GM12801 (cell line): ENCODE results near the gene PTDSS2.

Experiments
- TF ChIP-seq, protein P1 (sequence below): IDR thresholded peaks from one replicate; pipeline ENCODE4 v1.5.1; 2011; ENCODE audit warnings: control low read depth; ENCODE audit not compliant: insufficient read length; ENCODE audit errors: extremely low read depth

Gene PTDSS2

GRCh38 chr11:433641-434040, 16.4 kb upstream of the PTDSS2 start:
- TF ChIP-seq, protein P1, sequence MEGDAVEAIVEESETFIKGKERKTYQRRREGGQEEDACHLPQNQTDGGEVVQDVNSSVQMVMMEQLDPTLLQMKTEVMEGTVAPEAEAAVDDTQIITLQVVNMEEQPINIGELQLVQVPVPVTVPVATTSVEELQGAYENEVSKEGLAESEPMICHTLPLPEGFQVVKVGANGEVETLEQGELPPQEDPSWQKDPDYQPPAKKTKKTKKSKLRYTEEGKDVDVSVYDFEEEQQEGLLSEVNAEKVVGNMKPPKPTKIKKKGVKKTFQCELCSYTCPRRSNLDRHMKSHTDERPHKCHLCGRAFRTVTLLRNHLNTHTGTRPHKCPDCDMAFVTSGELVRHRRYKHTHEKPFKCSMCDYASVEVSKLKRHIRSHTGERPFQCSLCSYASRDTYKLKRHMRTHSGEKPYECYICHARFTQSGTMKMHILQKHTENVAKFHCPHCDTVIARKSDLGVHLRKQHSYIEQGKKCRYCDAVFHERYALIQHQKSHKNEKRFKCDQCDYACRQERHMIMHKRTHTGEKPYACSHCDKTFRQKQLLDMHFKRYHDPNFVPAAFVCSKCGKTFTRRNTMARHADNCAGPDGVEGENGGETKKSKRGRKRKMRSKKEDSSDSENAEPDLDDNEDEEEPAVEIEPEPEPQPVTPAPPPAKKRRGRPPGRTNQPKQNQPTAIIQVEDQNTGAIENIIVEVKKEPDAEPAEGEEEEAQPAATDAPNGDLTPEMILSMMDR: no peak

DNA sequence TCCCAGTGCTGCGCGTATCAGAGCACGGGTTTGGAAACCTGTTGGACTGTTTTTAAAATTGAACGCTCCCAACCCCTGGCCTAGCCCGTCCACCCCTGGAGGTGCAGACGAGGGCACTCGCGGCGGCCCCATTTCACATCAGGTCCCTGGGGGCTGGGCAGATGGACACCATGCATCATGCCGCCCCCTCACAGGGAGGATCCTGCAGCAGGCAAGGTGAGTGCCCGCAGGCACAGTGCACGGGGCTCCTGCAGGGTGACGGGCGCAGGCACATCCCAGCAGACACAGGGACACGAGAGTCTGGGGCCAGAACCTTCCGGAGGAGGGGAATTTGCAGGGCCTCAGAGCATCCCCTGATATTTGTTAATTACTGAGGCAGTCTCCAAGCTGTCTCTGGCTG, 15.6 kb upstream of the PTDSS2 start:
- TF ChIP-seq, protein P1: no peak

DNA sequence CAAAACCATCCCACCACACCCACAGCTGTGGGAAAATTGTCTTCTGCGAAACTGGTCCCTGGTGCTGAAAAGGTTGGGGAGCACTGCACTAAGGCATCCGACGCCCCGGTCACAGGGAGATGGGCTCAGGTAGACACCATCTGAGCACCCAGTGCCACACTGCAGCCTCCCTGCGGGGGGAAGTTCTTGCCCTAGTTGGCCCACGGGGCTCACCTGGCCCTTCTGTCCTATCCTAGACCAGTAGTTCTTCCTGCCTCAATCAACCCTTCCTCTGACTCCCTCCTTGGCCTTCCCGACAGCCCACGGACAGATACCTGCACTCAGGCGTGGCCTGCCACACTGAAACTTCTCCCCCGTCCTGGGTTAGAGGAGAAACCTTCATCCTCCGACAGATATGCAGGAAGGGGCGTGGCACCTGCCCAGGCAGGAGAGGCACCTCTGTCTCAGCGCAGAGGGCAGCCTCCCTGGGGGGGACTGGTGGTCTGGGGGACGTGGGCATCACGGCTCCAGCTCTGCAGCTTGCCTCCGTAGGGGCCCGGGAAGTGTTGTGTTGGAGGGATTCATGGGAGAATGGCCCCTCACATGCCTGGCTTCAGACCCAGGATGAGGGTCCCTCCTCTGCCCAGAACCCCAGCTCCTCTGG, 12.7 kb upstream of the PTDSS2 start:
- TF ChIP-seq, protein P1: no peak

DNA sequence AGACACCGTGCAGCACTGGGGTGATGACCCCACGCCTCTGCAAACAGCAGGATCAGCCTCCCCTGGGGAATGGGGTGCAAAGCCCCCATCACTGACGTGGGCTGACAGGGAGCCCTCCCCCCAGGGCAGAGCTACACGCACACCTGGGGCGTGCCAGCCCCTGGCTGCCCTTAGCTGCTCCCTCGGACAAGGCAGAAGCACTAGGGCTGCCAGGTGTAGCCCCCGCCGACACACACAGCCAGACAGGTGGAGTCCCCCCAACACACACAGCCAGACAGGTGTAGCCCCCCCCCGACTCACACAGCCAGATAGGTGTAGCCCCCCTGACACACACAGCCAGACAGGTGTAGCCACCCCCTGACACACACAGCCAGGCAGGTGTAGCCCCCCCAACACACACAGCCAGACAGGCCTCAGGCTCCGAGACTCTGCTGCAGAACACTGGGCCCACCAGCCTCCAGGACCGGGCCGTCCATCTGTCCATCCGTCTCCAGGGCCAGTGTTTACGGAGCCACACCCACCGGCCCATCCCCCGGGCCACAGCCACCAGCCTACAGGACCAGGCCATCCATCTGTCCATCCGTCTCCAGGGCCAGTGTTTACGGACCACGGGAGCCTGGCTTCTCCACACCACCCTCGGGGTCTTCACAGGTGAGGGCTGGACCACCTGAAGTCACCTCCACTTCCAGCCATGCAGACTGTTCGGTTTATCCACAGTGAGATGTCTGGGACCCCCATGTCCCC, 11.8 kb upstream of the PTDSS2 start:
- TF ChIP-seq, protein P1: no peak

DNA sequence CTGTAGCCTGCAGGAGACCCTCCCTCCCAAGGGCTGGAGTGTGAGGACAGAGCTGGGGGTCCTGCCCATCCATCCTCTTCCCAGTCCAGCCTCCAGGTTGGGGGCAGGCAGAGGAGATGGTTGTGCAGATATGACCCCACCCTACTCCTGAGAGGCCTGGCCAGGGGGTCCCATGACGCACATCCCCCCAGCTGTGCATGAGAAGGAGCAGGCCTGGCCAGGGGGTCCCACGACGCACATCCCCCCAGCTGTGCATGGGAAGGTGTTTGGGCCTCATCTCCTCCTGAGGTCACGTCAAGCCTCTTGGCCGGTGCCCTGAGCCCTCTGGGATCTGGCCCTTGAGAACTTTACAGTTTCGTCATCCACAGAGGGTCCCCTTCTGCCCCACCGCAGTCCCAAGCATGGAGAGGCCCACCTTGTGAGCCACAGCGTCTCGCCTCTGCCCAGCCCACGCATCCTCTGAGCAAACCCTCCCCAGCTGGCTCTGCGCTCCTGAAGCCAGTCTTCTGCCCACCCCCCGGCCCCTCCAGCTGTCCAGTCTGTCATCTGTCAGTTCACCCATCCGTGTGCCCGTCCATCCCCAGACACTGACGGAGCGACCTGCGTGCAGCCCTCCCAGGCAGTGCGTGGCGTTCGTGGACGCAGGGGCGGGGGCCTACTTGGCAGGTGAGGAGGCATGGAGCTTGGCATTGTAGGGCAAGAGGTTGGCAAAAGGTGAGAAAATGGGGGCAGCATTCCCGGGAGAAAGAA, 10.6 kb upstream of the PTDSS2 start:
- TF ChIP-seq, protein P1: no peak

DNA sequence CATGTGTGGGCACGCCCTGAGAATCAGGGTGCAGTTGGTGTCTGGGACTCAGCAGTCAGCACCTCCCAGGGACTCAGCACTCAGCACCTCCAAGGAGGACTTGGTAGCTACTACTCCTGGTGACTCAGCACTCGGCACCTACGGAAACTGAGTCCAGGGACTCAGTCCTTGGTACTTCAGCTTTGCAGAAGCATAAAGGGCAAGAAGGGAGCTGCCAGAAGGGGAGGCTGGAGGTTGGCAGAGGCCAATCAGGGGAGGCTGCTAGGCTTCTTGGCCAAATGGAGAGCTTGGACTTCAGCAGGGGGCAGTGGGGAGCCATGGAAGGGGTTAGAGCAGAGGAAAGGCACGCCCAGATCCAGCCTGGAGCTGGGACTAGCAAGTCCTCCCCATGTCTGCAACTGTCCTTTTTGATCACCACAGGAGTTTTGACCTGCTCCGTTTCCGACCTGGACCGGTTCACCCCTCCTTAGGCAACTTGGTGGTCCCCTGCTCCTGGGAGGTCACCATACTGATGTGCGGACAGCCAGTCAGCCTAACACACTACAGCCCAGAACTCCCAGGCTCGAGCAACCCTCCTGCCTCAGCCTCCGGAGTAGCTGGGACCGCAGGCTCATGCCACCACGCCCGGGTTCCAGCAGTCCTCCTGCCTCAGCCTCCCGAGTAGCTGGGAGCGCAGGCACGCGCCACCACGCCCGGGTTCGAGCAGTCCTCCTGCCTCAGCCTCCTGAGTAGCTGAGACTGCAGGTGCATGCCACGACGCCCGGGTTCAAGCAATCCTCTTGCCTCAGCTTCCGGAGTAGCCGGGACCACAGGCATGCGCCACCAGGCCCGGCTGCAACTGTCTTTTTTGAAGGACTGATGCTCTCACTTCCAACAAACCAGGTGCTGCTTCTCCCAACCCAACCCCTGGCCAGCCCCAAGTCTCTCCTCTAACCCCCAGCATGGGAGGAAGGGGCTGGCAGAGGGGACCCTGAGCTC, 9.7 kb upstream of the PTDSS2 start:
- TF ChIP-seq, protein P1: no peak

DNA sequence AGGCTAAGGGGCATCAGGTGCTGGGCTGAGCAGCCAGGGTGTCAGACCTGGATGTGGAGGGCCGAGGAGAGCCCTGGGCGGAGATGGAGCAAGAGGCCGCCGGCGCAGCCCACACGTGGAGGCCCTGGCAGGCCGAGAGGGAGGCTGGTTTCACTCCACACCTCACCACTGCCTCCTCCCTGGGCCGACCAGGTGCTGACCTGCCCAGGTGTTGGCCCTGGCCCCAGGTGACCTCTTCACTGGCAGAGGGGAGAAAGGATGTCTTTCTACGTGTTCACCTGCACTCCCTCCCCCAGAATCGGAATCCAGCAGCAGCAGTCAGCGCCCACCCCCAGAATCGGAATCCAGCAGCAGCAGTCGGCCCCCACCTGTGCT, 9.0 kb upstream of the PTDSS2 start:
- TF ChIP-seq, protein P1: no peak
